Measurements from ENCODE around the gene GSTP1. TPM values are rescaled to one million over a fixed set of nuclear protein-coding genes. Genes with fewer than 3 reads are reported as not detected.
A peak's percentile ranks its signal among the peaks of the same experiment; 100 is the strongest.

Gene GSTP1
- total RNA-seq, 1 experiment from 2014 or later = 1,799 TPM

GRCh38 chr11:67564230-67564629, 19.4 kb upstream of the GSTP1 start:
- H3K4me3 ChIP-seq (ENCODE audit: low read depth, low read length) = no peak overlapping the region
- DNase-seq = no peak
- CTCF ChIA-PET = interaction anchor here (0.6 to 1.3 kb wide), 5 partner anchors 8 to 66 kb away, joined by 3 to 7 read pairs (median 4); partner anchors contain the start of gene NUDT8

GRCh38 chr11:67571443-67571842, 12.2 kb upstream of the GSTP1 start:
- Histone ChIP-seq H3K4me3 (ENCODE audit: low read depth, low read length) (no peak overlapping the region), H3K36me3 (ENCODE audit: control insufficient read depth, insufficient read depth, low read length) (no peaks in the 10 kb centered on the region), H3K9me3 (0 out of 2 replicates have a peak, but pooled peaks cover 3% of the 10 kb centered on the region), H3K27me3 (replicated peaks; ENCODE audit: control insufficient read depth, insufficient read depth, low read length) (no peaks in the 10 kb centered on the region), H3K4me1 (peaks cover 16% of the 10 kb centered on the region)
- Mint-ChIP-seq H3K36me3 (ENCODE audit: insufficient read depth, unreplicated experiment) (no peaks in the 10 kb centered on the region), H3K9me3 (ENCODE audit: unreplicated experiment) (no peaks in the 10 kb centered on the region), H3K27ac (ENCODE audit: unreplicated experiment) (no peak overlapping the region), H3K4me1 (ENCODE audit: low read depth, unreplicated experiment) (peaks cover 30% of the 10 kb centered on the region), H3K4me3 (ENCODE audit: unreplicated experiment) (no peak overlapping the region), H3K27me3 (ENCODE audit: insufficient read depth, unreplicated experiment) (no peaks in the 10 kb centered on the region)
- no peak for DNase-seq
- intact Hi-C loops (cut with micrococcal nuclease; ENCODE audit: unreplicated experiment) = no loop called here
- POLR2A ChIA-PET = no interaction called here
- CTCF ChIA-PET = interaction anchor here (1.0 to 1.9 kb wide), 2 partner anchors 21 to 25 kb away, joined by 3 to 5 read pairs; no protein-coding TSS in a partner anchor
- BruUV-seq (replicated peaks) = no TSS peak
- TF ChIP-seq, protein P1, sequence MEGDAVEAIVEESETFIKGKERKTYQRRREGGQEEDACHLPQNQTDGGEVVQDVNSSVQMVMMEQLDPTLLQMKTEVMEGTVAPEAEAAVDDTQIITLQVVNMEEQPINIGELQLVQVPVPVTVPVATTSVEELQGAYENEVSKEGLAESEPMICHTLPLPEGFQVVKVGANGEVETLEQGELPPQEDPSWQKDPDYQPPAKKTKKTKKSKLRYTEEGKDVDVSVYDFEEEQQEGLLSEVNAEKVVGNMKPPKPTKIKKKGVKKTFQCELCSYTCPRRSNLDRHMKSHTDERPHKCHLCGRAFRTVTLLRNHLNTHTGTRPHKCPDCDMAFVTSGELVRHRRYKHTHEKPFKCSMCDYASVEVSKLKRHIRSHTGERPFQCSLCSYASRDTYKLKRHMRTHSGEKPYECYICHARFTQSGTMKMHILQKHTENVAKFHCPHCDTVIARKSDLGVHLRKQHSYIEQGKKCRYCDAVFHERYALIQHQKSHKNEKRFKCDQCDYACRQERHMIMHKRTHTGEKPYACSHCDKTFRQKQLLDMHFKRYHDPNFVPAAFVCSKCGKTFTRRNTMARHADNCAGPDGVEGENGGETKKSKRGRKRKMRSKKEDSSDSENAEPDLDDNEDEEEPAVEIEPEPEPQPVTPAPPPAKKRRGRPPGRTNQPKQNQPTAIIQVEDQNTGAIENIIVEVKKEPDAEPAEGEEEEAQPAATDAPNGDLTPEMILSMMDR (IDR thresholded peaks at IDR 0.05; ENCODE audit: insufficient read depth in 1 of 2, low read depth in 1 of 2, low read length in 1 of 2, severe bottlenecking in 1 of 2, unreplicated experiment in 1 of 2) = no peak

More at GRCh38 chr11:67564230-67564629, 19.4 kb upstream of the GSTP1 start:
- H3K27me3 Mint-ChIP-seq (ENCODE audit: insufficient read depth, unreplicated experiment) = no peaks in the 10 kb centered on the region
- peak overlapping the region; percentile 95 for H3K27ac Mint-ChIP-seq (ENCODE audit: unreplicated experiment)
- Histone ChIP-seq H3K4me1 (peaks cover 30% of the 10 kb centered on the region), H3K9me3 (no peaks in the 10 kb centered on the region), H3K27me3 (replicated peaks; ENCODE audit: control insufficient read depth, insufficient read depth, low read length) (no peaks in the 10 kb centered on the region), H3K36me3 (ENCODE audit: control insufficient read depth, insufficient read depth, low read length) (no peaks in the 10 kb centered on the region)
- POLR2A ChIA-PET = interaction anchor here (0.7 to 1.0 kb wide), 2 partner anchors 19 to 67 kb away, joined by 3 to 4 read pairs; partner anchors contain the start of gene GSTP1
- H3K9me3 Mint-ChIP-seq (ENCODE audit: unreplicated experiment) = no peaks in the 10 kb centered on the region
- TSS peak; percentile 98 for BruUV-seq (replicated peaks)
- intact Hi-C loops (cut with micrococcal nuclease; ENCODE audit: unreplicated experiment) = no loop called here
- peaks cover 25% of the 10 kb centered on the region for H3K4me1 Mint-ChIP-seq (ENCODE audit: low read depth, unreplicated experiment)
- H3K4me3 Mint-ChIP-seq (ENCODE audit: unreplicated experiment) = peak overlapping the region; percentile 59
- TF ChIP-seq, protein P1 (IDR thresholded peaks at IDR 0.05; ENCODE audit: insufficient read depth in 1 of 2, low read depth in 1 of 2, low read length in 1 of 2, severe bottlenecking in 1 of 2, unreplicated experiment in 1 of 2) = no peak
- H3K36me3 Mint-ChIP-seq (ENCODE audit: insufficient read depth, unreplicated experiment) = peaks cover 23% of the 10 kb centered on the region

DNA sequence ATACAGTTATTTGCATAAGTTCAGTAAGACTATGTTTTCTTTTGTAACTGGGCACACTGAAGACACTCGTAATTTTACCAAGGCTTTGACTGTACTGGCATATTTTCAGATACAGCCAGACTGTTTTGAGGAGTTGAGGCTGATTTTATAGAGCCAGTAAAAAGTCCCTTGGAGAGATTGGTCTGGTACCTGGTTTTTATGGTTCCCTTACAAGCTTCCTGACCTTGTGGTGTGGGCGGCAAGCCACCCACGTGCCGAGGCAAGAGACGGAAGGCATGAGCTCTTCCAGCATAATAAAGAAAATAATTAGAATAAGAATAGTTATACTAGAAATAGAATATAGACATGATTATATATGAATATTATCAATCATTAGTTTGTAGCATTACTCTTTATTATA, 11.3 kb upstream of the GSTP1 start:
- Mint-ChIP-seq H3K9me3 (ENCODE audit: unreplicated experiment) (no peaks in the 10 kb centered on the region), H3K4me1 (ENCODE audit: low read depth, unreplicated experiment) (peaks cover 30% of the 10 kb centered on the region), H3K36me3 (ENCODE audit: insufficient read depth, unreplicated experiment) (no peaks in the 10 kb centered on the region), H3K4me3 (ENCODE audit: unreplicated experiment) (no peak overlapping the region), H3K27me3 (ENCODE audit: insufficient read depth, unreplicated experiment) (no peaks in the 10 kb centered on the region), H3K27ac (ENCODE audit: unreplicated experiment) (no peak overlapping the region)
- intact Hi-C loops (cut with micrococcal nuclease; ENCODE audit: unreplicated experiment) = loop anchor here (1.0 to 2.0 kb wide), 4 partner anchors 9 to 86 kb away; partner anchors contain the start of gene NDUFV1
- Histone ChIP-seq H3K4me3 (ENCODE audit: low read depth, low read length) (no peak overlapping the region), H3K9me3 (0 out of 2 replicates have a peak, but pooled peaks cover 3% of the 10 kb centered on the region), H3K36me3 (ENCODE audit: control insufficient read depth, insufficient read depth, low read length) (no peaks in the 10 kb centered on the region), H3K4me1 (peaks cover 16% of the 10 kb centered on the region), H3K27me3 (replicated peaks; ENCODE audit: control insufficient read depth, insufficient read depth, low read length) (no peaks in the 10 kb centered on the region)
- no TSS peak for BruUV-seq (replicated peaks)
- CTCF ChIA-PET = interaction anchor here (0.6 to 3.8 kb wide), 10 partner anchors 8 to 87 kb away, joined by 3 to 35 read pairs (median 4); partner anchors contain the start of genes GSTP1 and NUDT8
- DNase-seq = no peak
- POLR2A ChIA-PET = interaction anchor here (0.9 to 2.8 kb wide), 3 partner anchors 11 to 107 kb away, joined by 3 to 16 read pairs (median 4); partner anchors contain the start of gene GSTP1
- TF ChIP-seq, protein P1 (IDR thresholded peaks at IDR 0.05; ENCODE audit: insufficient read depth in 1 of 2, low read depth in 1 of 2, low read length in 1 of 2, severe bottlenecking in 1 of 2, unreplicated experiment in 1 of 2) = no peak

Data from Caco-2 (cell line).